Panc1 (cell line): ENCODE results near the gene WDR89.
"Not testable (repeated sequence)": the region's sequence is repeated elsewhere in the genome, so short reads cannot be mapped to it uniquely, and the experiment has no call there.

Source experiments
- SIN3A ChIP-seq: IDR thresholded peaks from 2 replicates; pipeline ENCODE4 v1.6.1; 2012; ENCODE audit warnings: low read depth, mild to moderate bottlenecking, low read length, moderate library complexity, borderline replicate concordance; ENCODE audit not compliant: insufficient read depth
- TF ChIP-seq, protein P1 (sequence below): fragments of 450-650 bp; IDR thresholded peaks from 2 replicates; pipeline ENCODE4 v1.5.1; 2017; ENCODE audit warnings: mild to moderate bottlenecking

DNA sequence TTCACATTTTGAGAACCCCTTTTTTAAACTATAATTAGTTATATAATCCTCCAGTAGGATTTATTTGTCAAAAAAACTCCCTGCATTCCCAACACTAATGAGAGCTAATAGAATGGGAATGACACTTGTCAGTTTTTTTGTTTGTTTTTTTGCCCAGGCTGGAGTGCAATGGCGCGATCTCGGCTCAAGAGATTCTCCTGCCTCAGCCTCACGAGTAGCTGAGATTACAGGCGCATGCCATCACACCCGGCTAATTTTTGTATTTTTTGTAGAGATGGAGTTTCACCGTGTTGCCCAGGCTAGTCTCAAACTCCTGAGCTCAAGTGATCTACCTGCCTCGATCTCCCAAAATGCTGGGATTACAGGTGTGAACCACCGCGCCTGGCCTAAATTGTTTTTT, 20.2 kb upstream of the WDR89 start:
- TF ChIP-seq, protein P1, sequence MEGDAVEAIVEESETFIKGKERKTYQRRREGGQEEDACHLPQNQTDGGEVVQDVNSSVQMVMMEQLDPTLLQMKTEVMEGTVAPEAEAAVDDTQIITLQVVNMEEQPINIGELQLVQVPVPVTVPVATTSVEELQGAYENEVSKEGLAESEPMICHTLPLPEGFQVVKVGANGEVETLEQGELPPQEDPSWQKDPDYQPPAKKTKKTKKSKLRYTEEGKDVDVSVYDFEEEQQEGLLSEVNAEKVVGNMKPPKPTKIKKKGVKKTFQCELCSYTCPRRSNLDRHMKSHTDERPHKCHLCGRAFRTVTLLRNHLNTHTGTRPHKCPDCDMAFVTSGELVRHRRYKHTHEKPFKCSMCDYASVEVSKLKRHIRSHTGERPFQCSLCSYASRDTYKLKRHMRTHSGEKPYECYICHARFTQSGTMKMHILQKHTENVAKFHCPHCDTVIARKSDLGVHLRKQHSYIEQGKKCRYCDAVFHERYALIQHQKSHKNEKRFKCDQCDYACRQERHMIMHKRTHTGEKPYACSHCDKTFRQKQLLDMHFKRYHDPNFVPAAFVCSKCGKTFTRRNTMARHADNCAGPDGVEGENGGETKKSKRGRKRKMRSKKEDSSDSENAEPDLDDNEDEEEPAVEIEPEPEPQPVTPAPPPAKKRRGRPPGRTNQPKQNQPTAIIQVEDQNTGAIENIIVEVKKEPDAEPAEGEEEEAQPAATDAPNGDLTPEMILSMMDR: not testable (repeated sequence)
- not testable (repeated sequence) for TF ChIP-seq SIN3A
